GM19025 (cell line): Measurements from ENCODE around the gene BEND7.

Experiments
- ATAC-seq: cut with Tn5 transposase; IDR thresholded peaks from one replicate; pipeline ENCODE4 v1.9.1; 2021; ENCODE audit warnings: mild to moderate bottlenecking, low read depth, moderate library complexity; ENCODE audit not compliant: unreplicated experiment

The BEND7 gene

DNA sequence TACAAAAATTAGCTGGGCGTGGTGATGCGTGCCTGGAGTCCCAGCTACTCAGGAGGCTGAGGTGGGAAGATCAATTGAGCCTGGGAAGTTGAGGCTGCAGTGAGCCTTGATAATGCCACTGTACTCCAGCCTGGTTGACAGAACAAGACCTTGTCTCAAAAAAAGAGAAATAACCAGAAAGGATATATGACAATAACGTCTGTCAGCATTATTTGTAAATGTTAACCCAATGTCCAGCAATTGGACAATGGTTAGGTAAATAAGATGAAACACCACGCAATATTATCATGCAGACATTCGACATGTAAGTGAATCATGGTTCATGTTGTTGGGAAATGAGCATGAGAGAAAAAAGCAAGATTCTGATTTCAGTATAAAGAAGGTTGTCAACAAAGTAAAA is 136.1 kb downstream of the BEND7 start:
- ATAC-seq: no peak
